HCT116 (cell line): Measurements from ENCODE around the gene PCCA. TPM values are rescaled to one million over a fixed set of nuclear protein-coding genes. Genes with fewer than 3 reads are reported as not detected.

Experiments used
- ATAC-seq: fragments of 200-7000 bp; cut with Tn5 transposase; 2 replicates; pipeline ENCODE4 v1.9.1; 2020; ENCODE audit warnings: mild to moderate bottlenecking, moderate library complexity
- BruUV-seq: library from RNA; stranded (reverse); fragments of 400-500 nt; replicated peaks from 2 replicates; lab custom pipeline; 2021; lab: Mats Ljungman, UMichigan
- CTCF ChIA-PET: fragments of 300-600 bp; sonication (Branson Sonifier 250); formaldehyde crosslinking; loops from one replicate; lab custom pipeline; 2021; ENCODE audit warnings: antibody characterized with exemption; lab: Charles Lee
- POLR2A ChIA-PET: fragments of 300-600, 350-600 bp; sonication (Branson Sonifier 250); formaldehyde crosslinking; loops from one replicate; lab custom pipeline; 2021; ENCODE audit warnings: antibody characterized with exemption; lab: Charles Lee
- RAD21 ChIA-PET, 2 experiments: fragments of 300-600 bp; sonication (Branson Sonifier 250); formaldehyde crosslinking; loops; one replicate each; lab custom pipeline; 2023; ENCODE audit warnings: low total read pairs in 2 of 2; ENCODE audit not compliant: uncharacterized antibody in 2 of 2, unreplicated experiment in 2 of 2, low non-redundant PET in 1 of 2; lab: Charles Lee
- DNase-seq: peaks from one replicate; pipeline ENCODE4 v3.0.0-alpha.2; 2010; ENCODE audit warnings: low read depth, low spot score
- H2AFZ ChIP-seq: fragments of 200-600 bp; shearing (Covaris generic), sonication (generic); 2 replicates; pipeline ENCODE4 v1.6.1; 2017; ENCODE audit warnings: low read depth, mixed run types, mixed read lengths, antibody characterized with exemption, low read length; ENCODE audit not compliant: poor library complexity, severe bottlenecking
- H3K27ac ChIP-seq: 2 replicates; pipeline ENCODE4 v1.5.1; 2012; ENCODE audit warnings: low read depth, low read length
- H3K27me3 ChIP-seq: fragments of 200-600 bp; sonication (generic); 2 replicates; pipeline ENCODE4 v1.6.1; 2016; ENCODE audit warnings: mixed run types, low read length, mixed read lengths; ENCODE audit not compliant: insufficient read depth
- H3K36me3 ChIP-seq, 2 experiments: fragments of 200-500 bp in 1 of 2; fragments of 200-600 bp in 1 of 2; sonication (Bioruptor generic) in 1 of 2; sonication (generic) in 1 of 2; 2 replicates each; pipeline versions ENCODE4 v1.5.1 to v1.6.1; 2014 to 2016; ENCODE audit warnings: low read length in 2 of 2, inconsistent platforms in 1 of 2, mixed read lengths in 1 of 2, mixed run types in 1 of 2; ENCODE audit not compliant: insufficient read depth in 2 of 2, control insufficient read depth in 1 of 2
- H3K4me1 ChIP-seq, 2 experiments: fragments of 200-600 bp in 1 of 2; sonication (generic) in 1 of 2; 2 replicates each; pipeline versions ENCODE4 v1.5.1 to v1.6.1; 2012 to 2017; ENCODE audit warnings: low read length in 2 of 2, inconsistent platforms in 1 of 2, mild to moderate bottlenecking in 1 of 2, mixed read lengths in 1 of 2, mixed run types in 1 of 2, moderate library complexity in 1 of 2; ENCODE audit not compliant: insufficient read depth in 2 of 2, control insufficient read depth in 1 of 2
- H3K4me2 ChIP-seq: fragments of 200-600 bp; sonication (generic); 2 replicates; pipeline ENCODE4 v1.6.1; 2017; ENCODE audit warnings: mixed run types, low read length, mixed read lengths
- H3K4me3 ChIP-seq, 2 experiments: fragments of 200-600 bp in 1 of 2; sonication (generic) in 1 of 2; replicated peaks in 1 of 2; 2 replicates each; pipeline ENCODE4 v1.5.1; 2011 to 2016; ENCODE audit warnings: low read length in 2 of 2, control low read depth in 1 of 2, low read depth in 1 of 2, mild to moderate bottlenecking in 1 of 2, mixed read lengths in 1 of 2, mixed run types in 1 of 2
- H3K79me2 ChIP-seq: fragments of 200-600 bp; sonication (generic); 2 replicates; pipeline ENCODE4 v1.6.1; 2017; ENCODE audit warnings: mild to moderate bottlenecking, mixed run types, low read length, moderate library complexity, mixed read lengths; ENCODE audit not compliant: insufficient read depth
- H3K9ac ChIP-seq: fragments of 200-600 bp; sonication (generic); 2 replicates; pipeline ENCODE4 v1.6.1; 2016; ENCODE audit warnings: low read length, mixed read lengths
- H3K9me2 ChIP-seq: fragments of 200-600 bp; sonication (generic), shearing (Covaris generic); 2 replicates; pipeline ENCODE4 v1.6.1; 2017; ENCODE audit warnings: mixed run types, mild to moderate bottlenecking, moderate library complexity; ENCODE audit not compliant: insufficient read depth
- H3K9me3 ChIP-seq, 2 experiments: fragments of 200-500 bp in 1 of 2; fragments of 200-600 bp in 1 of 2; sonication (Bioruptor generic) in 1 of 2; sonication (generic) in 1 of 2; 2 replicates each; pipeline ENCODE4 v1.6.1; 2014 to 2017; ENCODE audit warnings: low read length in 2 of 2, mixed read lengths in 2 of 2, inconsistent platforms in 1 of 2, low read depth in 1 of 2, mild to moderate bottlenecking in 1 of 2, mixed run types in 1 of 2, moderate library complexity in 1 of 2; ENCODE audit not compliant: control insufficient read depth in 1 of 2, insufficient read depth in 1 of 2
- H4K20me1 ChIP-seq: fragments of 200-600 bp; sonication (generic), shearing (Covaris generic); 2 replicates; pipeline ENCODE4 v1.6.1; 2017; ENCODE audit warnings: mixed run types, mild to moderate bottlenecking, moderate library complexity; ENCODE audit not compliant: insufficient read depth
- CBX3 ChIP-seq: IDR thresholded peaks from 2 replicates; pipeline ENCODE4 v1.6.1; 2012; ENCODE audit warnings: low read depth
- CEBPB ChIP-seq: IDR thresholded peaks from 2 replicates; pipeline ENCODE4 v1.6.1; 2012; ENCODE audit warnings: low read depth
- EGR1 ChIP-seq: IDR thresholded peaks from 2 replicates; pipeline ENCODE4 v1.6.1; 2012; ENCODE audit warnings: low read depth
- ELF1 ChIP-seq: IDR thresholded peaks from 2 replicates; pipeline ENCODE4 v1.6.1; 2012; ENCODE audit warnings: low read depth, borderline replicate concordance
- EZH2 ChIP-seq: fragments of 200-600 bp; sonication (generic); IDR thresholded peaks from 2 replicates; pipeline ENCODE4 v1.6.1; 2017; ENCODE audit warnings: antibody characterized with exemption, mixed run types
- EZH2phosphoT487 ChIP-seq: fragments of 200-600 bp; IDR thresholded peaks from 2 replicates; pipeline ENCODE4 v1.6.1; 2018; ENCODE audit warnings: antibody characterized with exemption, borderline replicate concordance
- FOSL1 ChIP-seq: IDR thresholded peaks from 2 replicates; pipeline ENCODE4 v1.6.1; 2012; ENCODE audit warnings: low read depth
- JUND ChIP-seq: IDR thresholded peaks from 2 replicates; pipeline ENCODE4 v1.6.1; 2012
- POLR2A ChIP-seq: IDR thresholded peaks from 2 replicates; pipeline ENCODE4 v1.7.0; 2011; ENCODE audit warnings: borderline replicate concordance; ENCODE audit not compliant: insufficient read depth, insufficient read length; ENCODE audit errors: extremely low read depth
- RAD21 ChIP-seq: IDR thresholded peaks from 2 replicates; pipeline ENCODE4 v1.6.1; 2012; ENCODE audit warnings: low read depth, mild to moderate bottlenecking
- SIN3A ChIP-seq: IDR thresholded peaks from 2 replicates; pipeline ENCODE4 v1.6.1; 2012; ENCODE audit warnings: low read depth
- SP1 ChIP-seq: IDR thresholded peaks from 2 replicates; pipeline ENCODE4 v1.6.1; 2012; ENCODE audit warnings: low read depth
- TCF7L2 ChIP-seq: IDR thresholded peaks from 2 replicates; pipeline ENCODE4 v1.7.0; 2011; ENCODE audit warnings: borderline replicate concordance, inconsistent platforms; ENCODE audit not compliant: insufficient read depth, insufficient read length; ENCODE audit errors: extremely low read depth
- YY1 ChIP-seq: IDR thresholded peaks from 2 replicates; pipeline ENCODE4 v1.6.1; 2011; ENCODE audit warnings: low read length, low read depth, moderate library complexity, mild to moderate bottlenecking; ENCODE audit not compliant: insufficient replicate concordance; ENCODE audit errors: extremely low read depth
- ZFX ChIP-seq: fragments of 450-650 bp; IDR thresholded peaks from 2 replicates; pipeline ENCODE4 v1.6.1; 2017
- intact Hi-C: fragments of 100-400 bp; cut with micrococcal nuclease; formaldehyde crosslinking; loops from 2 replicates; pipeline ENCODE4 v1.10.0; 2022
- total RNA-seq: library from RNA; stranded (reverse); gene quantifications from one replicate; pipeline ENCODE4 v1.2.1, GENCODE V29; 2021; ENCODE audit not compliant: unreplicated experiment
- TF ChIP-seq, protein P1 (sequence below): IDR thresholded peaks from 2 replicates; pipeline ENCODE4 v1.6.1; 2011; ENCODE audit warnings: mild to moderate bottlenecking, low read length, moderate library complexity; ENCODE audit not compliant: insufficient replicate concordance; ENCODE audit errors: extremely low read depth
- TF ChIP-seq, protein P2 (sequence below): IDR thresholded peaks from 2 replicates; pipeline ENCODE4 v1.6.1; 2012
- TF ChIP-seq, protein P3 (sequence below), 3 experiments: fragments of 200-600 bp in 1 of 3; sonication (generic) in 1 of 3; IDR thresholded peaks in 2 of 3; conservative IDR thresholded peaks in 1 of 3; 2 replicates each; pipeline ENCODE4 v1.5.1; 2012 to 2017; ENCODE audit warnings: low read depth in 2 of 3, low read length in 2 of 3, antibody characterized with exemption in 1 of 3, borderline replicate concordance in 1 of 3, control low read depth in 1 of 3, mild to moderate bottlenecking in 1 of 3, mixed read lengths in 1 of 3, mixed run types in 1 of 3, moderate library complexity in 1 of 3; ENCODE audit not compliant: insufficient read depth in 1 of 3
- TF ChIP-seq, protein P4 (sequence below): IDR thresholded peaks from 2 replicates; pipeline ENCODE4 v1.6.1; 2012; ENCODE audit warnings: low read depth

Gene PCCA
- total RNA-seq, 1 experiment from 2014 or later = 23.0 TPM

DNA sequence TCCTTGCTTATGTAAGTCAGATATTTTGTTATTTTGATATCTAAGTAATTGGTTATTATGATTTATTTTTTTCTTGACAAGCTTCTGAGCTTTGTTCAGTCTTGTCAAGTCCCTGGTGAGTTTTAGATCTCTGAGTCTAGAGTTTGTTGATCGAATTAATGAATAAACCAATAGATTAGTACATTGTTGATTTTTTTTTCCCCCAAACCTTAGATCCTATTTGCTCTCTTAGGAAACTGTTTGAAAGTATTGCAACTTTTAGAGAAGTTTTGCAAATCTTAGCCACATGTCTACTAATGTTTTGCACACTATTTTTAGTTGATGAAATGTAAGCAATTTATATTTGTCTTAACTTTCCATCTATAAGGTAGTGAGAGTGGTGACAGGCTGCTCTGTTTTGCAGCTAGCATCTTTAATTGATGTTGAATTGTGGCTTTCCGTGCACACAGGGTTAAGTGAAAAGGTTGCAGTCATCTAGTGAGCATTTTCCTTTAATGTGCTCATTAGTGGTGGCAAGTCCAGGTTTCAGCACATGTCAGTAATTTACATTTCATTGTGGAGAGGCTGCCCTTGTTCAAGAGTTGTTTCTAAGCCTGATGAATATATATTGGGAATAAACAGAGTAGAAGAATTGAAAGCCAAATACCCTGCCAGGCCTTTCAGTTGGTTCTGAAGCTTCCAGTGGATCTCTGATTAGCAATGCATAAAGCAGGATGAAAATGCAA, 86.3 kb downstream of the PCCA start:
- no peaks in the 10 kb centered on the region for H3K79me2 ChIP-seq
- ChIA-PET RAD21 (no interaction called here), POLR2A (no interaction called here), CTCF (no interaction called here)
- ATAC-seq (no peak), DNase-seq (no peak)
- intact Hi-C loops = no loop called here
- no peak overlapping the region for H2AFZ ChIP-seq
- H3K36me3 ChIP-seq = no peaks in the 10 kb centered on the region
- no peak overlapping the region for H3K4me3 ChIP-seq
- H3K4me1 ChIP-seq = peaks cover 0 to 7% of the 10 kb centered on the region in 2 experiments; a peak in 2 of 4 replicates
- no peak overlapping the region for H3K4me2 ChIP-seq
- BruUV-seq = no TSS peak
- no peak overlapping the region for H3K9ac ChIP-seq
- no peak for TF ChIP-seq SP1
- TF ChIP-seq ZFX = no peak
- TF ChIP-seq CEBPB = no peak
- TF ChIP-seq EZH2phosphoT487 = no peak
- no peak for TF ChIP-seq TCF7L2
- TF ChIP-seq EGR1 = no peak
- TF ChIP-seq, protein P1, sequence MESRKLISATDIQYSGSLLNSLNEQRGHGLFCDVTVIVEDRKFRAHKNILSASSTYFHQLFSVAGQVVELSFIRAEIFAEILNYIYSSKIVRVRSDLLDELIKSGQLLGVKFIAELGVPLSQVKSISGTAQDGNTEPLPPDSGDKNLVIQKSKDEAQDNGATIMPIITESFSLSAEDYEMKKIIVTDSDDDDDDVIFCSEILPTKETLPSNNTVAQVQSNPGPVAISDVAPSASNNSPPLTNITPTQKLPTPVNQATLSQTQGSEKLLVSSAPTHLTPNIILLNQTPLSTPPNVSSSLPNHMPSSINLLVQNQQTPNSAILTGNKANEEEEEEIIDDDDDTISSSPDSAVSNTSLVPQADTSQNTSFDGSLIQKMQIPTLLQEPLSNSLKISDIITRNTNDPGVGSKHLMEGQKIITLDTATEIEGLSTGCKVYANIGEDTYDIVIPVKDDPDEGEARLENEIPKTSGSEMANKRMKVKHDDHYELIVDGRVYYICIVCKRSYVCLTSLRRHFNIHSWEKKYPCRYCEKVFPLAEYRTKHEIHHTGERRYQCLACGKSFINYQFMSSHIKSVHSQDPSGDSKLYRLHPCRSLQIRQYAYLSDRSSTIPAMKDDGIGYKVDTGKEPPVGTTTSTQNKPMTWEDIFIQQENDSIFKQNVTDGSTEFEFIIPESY = no peak
- TF ChIP-seq, protein P2, sequence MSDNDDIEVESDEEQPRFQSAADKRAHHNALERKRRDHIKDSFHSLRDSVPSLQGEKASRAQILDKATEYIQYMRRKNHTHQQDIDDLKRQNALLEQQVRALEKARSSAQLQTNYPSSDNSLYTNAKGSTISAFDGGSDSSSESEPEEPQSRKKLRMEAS = no peak
- TF ChIP-seq, protein P3, sequence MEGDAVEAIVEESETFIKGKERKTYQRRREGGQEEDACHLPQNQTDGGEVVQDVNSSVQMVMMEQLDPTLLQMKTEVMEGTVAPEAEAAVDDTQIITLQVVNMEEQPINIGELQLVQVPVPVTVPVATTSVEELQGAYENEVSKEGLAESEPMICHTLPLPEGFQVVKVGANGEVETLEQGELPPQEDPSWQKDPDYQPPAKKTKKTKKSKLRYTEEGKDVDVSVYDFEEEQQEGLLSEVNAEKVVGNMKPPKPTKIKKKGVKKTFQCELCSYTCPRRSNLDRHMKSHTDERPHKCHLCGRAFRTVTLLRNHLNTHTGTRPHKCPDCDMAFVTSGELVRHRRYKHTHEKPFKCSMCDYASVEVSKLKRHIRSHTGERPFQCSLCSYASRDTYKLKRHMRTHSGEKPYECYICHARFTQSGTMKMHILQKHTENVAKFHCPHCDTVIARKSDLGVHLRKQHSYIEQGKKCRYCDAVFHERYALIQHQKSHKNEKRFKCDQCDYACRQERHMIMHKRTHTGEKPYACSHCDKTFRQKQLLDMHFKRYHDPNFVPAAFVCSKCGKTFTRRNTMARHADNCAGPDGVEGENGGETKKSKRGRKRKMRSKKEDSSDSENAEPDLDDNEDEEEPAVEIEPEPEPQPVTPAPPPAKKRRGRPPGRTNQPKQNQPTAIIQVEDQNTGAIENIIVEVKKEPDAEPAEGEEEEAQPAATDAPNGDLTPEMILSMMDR (IDR thresholded peaks at IDR 0.05 in 2 of 3, conservative IDR thresholded peaks at IDR 0.05 in 1 of 3; ENCODE audit: borderline replicate concordance in 1 of 3, insufficient read depth in 1 of 3, low read depth in 2 of 3, low read length in 2 of 3) = no peak
- TF ChIP-seq SIN3A = no peak
- TF ChIP-seq RAD21 = no peak
- no peak for TF ChIP-seq JUND
- no peak for TF ChIP-seq POLR2A
- TF ChIP-seq FOSL1 = no peak
- no peak for TF ChIP-seq CBX3
- TF ChIP-seq, protein P4, sequence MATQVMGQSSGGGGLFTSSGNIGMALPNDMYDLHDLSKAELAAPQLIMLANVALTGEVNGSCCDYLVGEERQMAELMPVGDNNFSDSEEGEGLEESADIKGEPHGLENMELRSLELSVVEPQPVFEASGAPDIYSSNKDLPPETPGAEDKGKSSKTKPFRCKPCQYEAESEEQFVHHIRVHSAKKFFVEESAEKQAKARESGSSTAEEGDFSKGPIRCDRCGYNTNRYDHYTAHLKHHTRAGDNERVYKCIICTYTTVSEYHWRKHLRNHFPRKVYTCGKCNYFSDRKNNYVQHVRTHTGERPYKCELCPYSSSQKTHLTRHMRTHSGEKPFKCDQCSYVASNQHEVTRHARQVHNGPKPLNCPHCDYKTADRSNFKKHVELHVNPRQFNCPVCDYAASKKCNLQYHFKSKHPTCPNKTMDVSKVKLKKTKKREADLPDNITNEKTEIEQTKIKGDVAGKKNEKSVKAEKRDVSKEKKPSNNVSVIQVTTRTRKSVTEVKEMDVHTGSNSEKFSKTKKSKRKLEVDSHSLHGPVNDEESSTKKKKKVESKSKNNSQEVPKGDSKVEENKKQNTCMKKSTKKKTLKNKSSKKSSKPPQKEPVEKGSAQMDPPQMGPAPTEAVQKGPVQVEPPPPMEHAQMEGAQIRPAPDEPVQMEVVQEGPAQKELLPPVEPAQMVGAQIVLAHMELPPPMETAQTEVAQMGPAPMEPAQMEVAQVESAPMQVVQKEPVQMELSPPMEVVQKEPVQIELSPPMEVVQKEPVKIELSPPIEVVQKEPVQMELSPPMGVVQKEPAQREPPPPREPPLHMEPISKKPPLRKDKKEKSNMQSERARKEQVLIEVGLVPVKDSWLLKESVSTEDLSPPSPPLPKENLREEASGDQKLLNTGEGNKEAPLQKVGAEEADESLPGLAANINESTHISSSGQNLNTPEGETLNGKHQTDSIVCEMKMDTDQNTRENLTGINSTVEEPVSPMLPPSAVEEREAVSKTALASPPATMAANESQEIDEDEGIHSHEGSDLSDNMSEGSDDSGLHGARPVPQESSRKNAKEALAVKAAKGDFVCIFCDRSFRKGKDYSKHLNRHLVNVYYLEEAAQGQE = no peak
- TF ChIP-seq EZH2 = no peak
- TF ChIP-seq ELF1 = no peak
- TF ChIP-seq YY1 = no peak
- H3K9me3 ChIP-seq = no peaks in the 10 kb centered on the region
- H4K20me1 ChIP-seq = no peaks in the 10 kb centered on the region
- no peak overlapping the region for H3K27ac ChIP-seq
- H3K27me3 ChIP-seq = no peaks in the 10 kb centered on the region
- H3K9me2 ChIP-seq = no peaks in the 10 kb centered on the region
